ENCODE data around the gene SCYL1. TPM values are rescaled to one million over a fixed set of nuclear protein-coding genes. Genes with fewer than 3 reads are reported as not detected.

Gene SCYL1
- total RNA-seq, 2 donors from 2014 or later = 55.0 to 62.3 TPM

- Histone ChIP-seq H3K9me3 (no peaks in the 10 kb centered on the region), H3K4me1 (no peaks in the 10 kb centered on the region), H3K27me3 (no peaks in the 10 kb centered on the region), H3K36me3 (replicated peaks in 1 of 2; ENCODE audit: insufficient read depth in 1 of 2, low read depth in 2 of 2) (no peaks in the 10 kb centered on the region), H3K4me3 (no peak overlapping the region), H3K27ac (no peak overlapping the region)
- ATAC-seq (no peak), DNase-seq (no peak)
- intact Hi-C loops (cut with DNase I) = no loop called here
- TF ChIP-seq CTCF (IDR thresholded peaks at IDR 0.05) (no peak), POLR2A (IDR thresholded peaks at IDR 0.05) (no peak)
- 77 to 82% methylated on average over 3 to 4 of the region's 4 CpGs for WGBS, 2 donors
Measured at GRCh38 chr11:65586247-65586630, 61.4 kb downstream of the SCYL1 start.

GRCh38 chr11:65586676-65587075 lies 61.8 kb downstream of the SCYL1 start:
- 83% methylated on average over 2 of the region's 2 CpGs; no CpG with 5 or more reads in 1 of the 2 donors for WGBS, 2 donors
- no peak for DNase-seq
- no peak for ATAC-seq
- no peaks in the 10 kb centered on the region for H3K4me1 ChIP-seq
- H3K27me3 ChIP-seq = no peaks in the 10 kb centered on the region
- intact Hi-C loops (cut with DNase I) = no loop called here
- no peak overlapping the region for H3K27ac ChIP-seq
- no peak overlapping the region for H3K4me3 ChIP-seq
- no peaks in the 10 kb centered on the region for H3K36me3 ChIP-seq (replicated peaks in 1 of 2; ENCODE audit: insufficient read depth in 1 of 2, low read depth in 2 of 2)
- TF ChIP-seq POLR2A (IDR thresholded peaks at IDR 0.05) (no peak), CTCF (IDR thresholded peaks at IDR 0.05) (no peak)
- H3K9me3 ChIP-seq = no peaks in the 10 kb centered on the region

Small RNA genes within 50 kb of the gene (small RNA-seq; reads per million reads assigned to genes)
- gene AP001362.1 (not detected), gene RF01684 (not detected)

Other genes with a start within 250 kb of the SCYL1 start
- 10 to 100 TPM in 1 of 2 donors, 1 to 10 TPM in 1; 8.3 to 16.8 TPM for gene CDC42EP2, start 210.2 kb upstream of the SCYL1 start, total RNA-seq
- gene DPF2, start 191.2 kb upstream of the SCYL1 start, total RNA-seq = 10 to 100 TPM; 18.1 to 30.1 TPM
- gene TIGD3, start 170.3 kb upstream of the SCYL1 start, total RNA-seq = not detected
- gene SLC25A45, start 142.4 kb upstream of the SCYL1 start, total RNA-seq = 10 to 100 TPM; 52.4 to 67.2 TPM
- 10 to 100 TPM; 20.0 to 46.8 TPM for gene FRMD8, start 138.4 kb upstream of the SCYL1 start, total RNA-seq
- 100 to 1,000 TPM; 376 to 539 TPM for gene NEAT1, start 102.3 kb upstream of the SCYL1 start, total RNA-seq
- gene MALAT1, start 26.0 kb upstream of the SCYL1 start, total RNA-seq = over 10,000 TPM; 10,129 to 14,092 TPM
- gene LTBP3, start 33.3 kb downstream of the SCYL1 start, total RNA-seq = 100 to 1,000 TPM; 131 to 330 TPM
- 10 to 100 TPM; 39.2 to 66.9 TPM for gene ZNRD2, start 45.4 kb downstream of the SCYL1 start, total RNA-seq
- gene FAM89B, start 47.5 kb downstream of the SCYL1 start, total RNA-seq = 100 to 1,000 TPM in 1 of 2 donors, 10 to 100 TPM in 1; 44.8 to 116 TPM
- 10 to 100 TPM; 35.0 to 76.1 TPM for gene EHBP1L1, start 51.0 kb downstream of the SCYL1 start, total RNA-seq
- gene KCNK7, start 70.7 kb downstream of the SCYL1 start, total RNA-seq = 1 to 10 TPM in 1 of 2 donors, under 1 TPM in 1; 0.66 to 1.0 TPM
- 10 to 100 TPM; 31.6 to 94.9 TPM for gene MAP3K11, start 89.1 kb downstream of the SCYL1 start, total RNA-seq
- 10 to 100 TPM; 21.8 to 56.7 TPM for gene PCNX3, start 90.7 kb downstream of the SCYL1 start, total RNA-seq
- 10 to 100 TPM; 23.6 to 29.3 TPM for gene SIPA1, start 113.0 kb downstream of the SCYL1 start, total RNA-seq
- gene RELA, start 137.8 kb downstream of the SCYL1 start, total RNA-seq = 10 to 100 TPM; 27.5 to 45.8 TPM
- gene KAT5, start 187.2 kb downstream of the SCYL1 start, total RNA-seq = 10 to 100 TPM; 38.9 to 45.5 TPM
- 100 to 1,000 TPM in 1 of 2 donors, 10 to 100 TPM in 1; 45.4 to 112 TPM for gene RNASEH2C, start 195.7 kb downstream of the SCYL1 start, total RNA-seq

Measured in body of pancreas (tissue), 4 donors.